ENCODE results near the gene CENPF. TPM values are rescaled to one million over a fixed set of nuclear protein-coding genes. Genes with fewer than 3 reads are reported as not detected.

CENPF gene
- total and polyA plus RNA-seq, 9 of the 15 experiments (the other 6 are each of a cell fraction or from before 2014, with no cell fraction given), result 50.6 to 180 (median 98.3) TPM

DNA sequence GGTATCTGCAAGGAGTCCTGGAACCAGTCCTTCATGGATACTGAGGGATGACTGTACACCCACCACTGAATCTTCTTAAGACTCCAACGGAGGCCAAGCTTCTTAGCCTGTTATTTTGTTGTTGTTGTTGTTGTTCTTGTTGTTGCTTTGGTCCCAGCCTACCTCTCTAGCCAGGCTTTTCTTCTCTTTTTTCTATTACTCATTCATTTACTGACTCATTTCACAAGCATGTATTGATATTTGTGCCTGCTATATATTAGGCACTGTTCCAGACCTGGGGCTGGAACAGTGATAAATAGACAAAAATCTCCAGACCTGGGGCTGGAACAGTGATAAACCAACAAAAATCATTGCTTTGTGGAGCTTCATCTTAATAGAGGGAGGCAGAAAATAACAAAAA is 20.4 kb downstream of the CENPF start (continued):
- TF ChIP-seq, protein P1, sequence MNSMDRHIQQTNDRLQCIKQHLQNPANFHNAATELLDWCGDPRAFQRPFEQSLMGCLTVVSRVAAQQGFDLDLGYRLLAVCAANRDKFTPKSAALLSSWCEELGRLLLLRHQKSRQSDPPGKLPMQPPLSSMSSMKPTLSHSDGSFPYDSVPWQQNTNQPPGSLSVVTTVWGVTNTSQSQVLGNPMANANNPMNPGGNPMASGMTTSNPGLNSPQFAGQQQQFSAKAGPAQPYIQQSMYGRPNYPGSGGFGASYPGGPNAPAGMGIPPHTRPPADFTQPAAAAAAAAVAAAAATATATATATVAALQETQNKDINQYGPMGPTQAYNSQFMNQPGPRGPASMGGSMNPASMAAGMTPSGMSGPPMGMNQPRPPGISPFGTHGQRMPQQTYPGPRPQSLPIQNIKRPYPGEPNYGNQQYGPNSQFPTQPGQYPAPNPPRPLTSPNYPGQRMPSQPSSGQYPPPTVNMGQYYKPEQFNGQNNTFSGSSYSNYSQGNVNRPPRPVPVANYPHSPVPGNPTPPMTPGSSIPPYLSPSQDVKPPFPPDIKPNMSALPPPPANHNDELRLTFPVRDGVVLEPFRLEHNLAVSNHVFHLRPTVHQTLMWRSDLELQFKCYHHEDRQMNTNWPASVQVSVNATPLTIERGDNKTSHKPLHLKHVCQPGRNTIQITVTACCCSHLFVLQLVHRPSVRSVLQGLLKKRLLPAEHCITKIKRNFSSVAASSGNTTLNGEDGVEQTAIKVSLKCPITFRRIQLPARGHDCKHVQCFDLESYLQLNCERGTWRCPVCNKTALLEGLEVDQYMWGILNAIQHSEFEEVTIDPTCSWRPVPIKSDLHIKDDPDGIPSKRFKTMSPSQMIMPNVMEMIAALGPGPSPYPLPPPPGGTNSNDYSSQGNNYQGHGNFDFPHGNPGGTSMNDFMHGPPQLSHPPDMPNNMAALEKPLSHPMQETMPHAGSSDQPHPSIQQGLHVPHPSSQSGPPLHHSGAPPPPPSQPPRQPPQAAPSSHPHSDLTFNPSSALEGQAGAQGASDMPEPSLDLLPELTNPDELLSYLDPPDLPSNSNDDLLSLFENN (IDR thresholded peaks at IDR 0.05; ENCODE audit: low read depth in 2 of 2, low read length in 2 of 2), result no peak
- TF ChIP-seq HNRNPL (IDR thresholded peaks at IDR 0.05; ENCODE audit: low read depth, low read length) (no peak), ZNF124 (CRISPR knock-in tag; IDR thresholded peaks at IDR 0.05) (no peak), ZNF3 (CRISPR knock-in tag; IDR thresholded peaks at IDR 0.05) (no peak), TBL1XR1 (IDR thresholded peaks at IDR 0.05; ENCODE audit: low read length in 2 of 2) (no peak)
- TF ChIP-seq, protein P2, sequence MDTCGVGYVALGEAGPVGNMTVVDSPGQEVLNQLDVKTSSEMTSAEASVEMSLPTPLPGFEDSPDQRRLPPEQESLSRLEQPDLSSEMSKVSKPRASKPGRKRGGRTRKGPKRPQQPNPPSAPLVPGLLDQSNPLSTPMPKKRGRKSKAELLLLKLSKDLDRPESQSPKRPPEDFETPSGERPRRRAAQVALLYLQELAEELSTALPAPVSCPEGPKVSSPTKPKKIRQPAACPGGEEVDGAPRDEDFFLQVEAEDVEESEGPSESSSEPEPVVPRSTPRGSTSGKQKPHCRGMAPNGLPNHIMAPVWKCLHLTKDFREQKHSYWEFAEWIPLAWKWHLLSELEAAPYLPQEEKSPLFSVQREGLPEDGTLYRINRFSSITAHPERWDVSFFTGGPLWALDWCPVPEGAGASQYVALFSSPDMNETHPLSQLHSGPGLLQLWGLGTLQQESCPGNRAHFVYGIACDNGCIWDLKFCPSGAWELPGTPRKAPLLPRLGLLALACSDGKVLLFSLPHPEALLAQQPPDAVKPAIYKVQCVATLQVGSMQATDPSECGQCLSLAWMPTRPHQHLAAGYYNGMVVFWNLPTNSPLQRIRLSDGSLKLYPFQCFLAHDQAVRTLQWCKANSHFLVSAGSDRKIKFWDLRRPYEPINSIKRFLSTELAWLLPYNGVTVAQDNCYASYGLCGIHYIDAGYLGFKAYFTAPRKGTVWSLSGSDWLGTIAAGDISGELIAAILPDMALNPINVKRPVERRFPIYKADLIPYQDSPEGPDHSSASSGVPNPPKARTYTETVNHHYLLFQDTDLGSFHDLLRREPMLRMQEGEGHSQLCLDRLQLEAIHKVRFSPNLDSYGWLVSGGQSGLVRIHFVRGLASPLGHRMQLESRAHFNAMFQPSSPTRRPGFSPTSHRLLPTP (IDR thresholded peaks at IDR 0.05; ENCODE audit: borderline replicate concordance, extremely low read depth, insufficient read length), result no peak
- TF ChIP-seq, protein P3, sequence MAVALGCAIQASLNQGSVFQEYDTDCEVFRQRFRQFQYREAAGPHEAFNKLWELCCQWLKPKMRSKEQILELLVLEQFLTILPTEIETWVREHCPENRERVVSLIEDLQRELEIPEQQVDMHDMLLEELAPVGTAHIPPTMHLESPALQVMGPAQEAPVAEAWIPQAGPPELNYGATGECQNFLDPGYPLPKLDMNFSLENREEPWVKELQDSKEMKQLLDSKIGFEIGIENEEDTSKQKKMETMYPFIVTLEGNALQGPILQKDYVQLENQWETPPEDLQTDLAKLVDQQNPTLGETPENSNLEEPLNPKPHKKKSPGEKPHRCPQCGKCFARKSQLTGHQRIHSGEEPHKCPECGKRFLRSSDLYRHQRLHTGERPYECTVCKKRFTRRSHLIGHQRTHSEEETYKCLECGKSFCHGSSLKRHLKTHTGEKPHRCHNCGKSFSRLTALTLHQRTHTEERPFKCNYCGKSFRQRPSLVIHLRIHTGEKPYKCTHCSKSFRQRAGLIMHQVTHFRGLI (CRISPR knock-in tag; IDR thresholded peaks at IDR 0.05), result no peak
- TF ChIP-seq, protein P4, sequence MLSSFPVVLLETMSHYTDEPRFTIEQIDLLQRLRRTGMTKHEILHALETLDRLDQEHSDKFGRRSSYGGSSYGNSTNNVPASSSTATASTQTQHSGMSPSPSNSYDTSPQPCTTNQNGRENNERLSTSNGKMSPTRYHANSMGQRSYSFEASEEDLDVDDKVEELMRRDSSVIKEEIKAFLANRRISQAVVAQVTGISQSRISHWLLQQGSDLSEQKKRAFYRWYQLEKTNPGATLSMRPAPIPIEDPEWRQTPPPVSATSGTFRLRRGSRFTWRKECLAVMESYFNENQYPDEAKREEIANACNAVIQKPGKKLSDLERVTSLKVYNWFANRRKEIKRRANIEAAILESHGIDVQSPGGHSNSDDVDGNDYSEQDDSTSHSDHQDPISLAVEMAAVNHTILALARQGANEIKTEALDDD (IDR thresholded peaks at IDR 0.05), result no peak
- TF ChIP-seq, protein P5, sequence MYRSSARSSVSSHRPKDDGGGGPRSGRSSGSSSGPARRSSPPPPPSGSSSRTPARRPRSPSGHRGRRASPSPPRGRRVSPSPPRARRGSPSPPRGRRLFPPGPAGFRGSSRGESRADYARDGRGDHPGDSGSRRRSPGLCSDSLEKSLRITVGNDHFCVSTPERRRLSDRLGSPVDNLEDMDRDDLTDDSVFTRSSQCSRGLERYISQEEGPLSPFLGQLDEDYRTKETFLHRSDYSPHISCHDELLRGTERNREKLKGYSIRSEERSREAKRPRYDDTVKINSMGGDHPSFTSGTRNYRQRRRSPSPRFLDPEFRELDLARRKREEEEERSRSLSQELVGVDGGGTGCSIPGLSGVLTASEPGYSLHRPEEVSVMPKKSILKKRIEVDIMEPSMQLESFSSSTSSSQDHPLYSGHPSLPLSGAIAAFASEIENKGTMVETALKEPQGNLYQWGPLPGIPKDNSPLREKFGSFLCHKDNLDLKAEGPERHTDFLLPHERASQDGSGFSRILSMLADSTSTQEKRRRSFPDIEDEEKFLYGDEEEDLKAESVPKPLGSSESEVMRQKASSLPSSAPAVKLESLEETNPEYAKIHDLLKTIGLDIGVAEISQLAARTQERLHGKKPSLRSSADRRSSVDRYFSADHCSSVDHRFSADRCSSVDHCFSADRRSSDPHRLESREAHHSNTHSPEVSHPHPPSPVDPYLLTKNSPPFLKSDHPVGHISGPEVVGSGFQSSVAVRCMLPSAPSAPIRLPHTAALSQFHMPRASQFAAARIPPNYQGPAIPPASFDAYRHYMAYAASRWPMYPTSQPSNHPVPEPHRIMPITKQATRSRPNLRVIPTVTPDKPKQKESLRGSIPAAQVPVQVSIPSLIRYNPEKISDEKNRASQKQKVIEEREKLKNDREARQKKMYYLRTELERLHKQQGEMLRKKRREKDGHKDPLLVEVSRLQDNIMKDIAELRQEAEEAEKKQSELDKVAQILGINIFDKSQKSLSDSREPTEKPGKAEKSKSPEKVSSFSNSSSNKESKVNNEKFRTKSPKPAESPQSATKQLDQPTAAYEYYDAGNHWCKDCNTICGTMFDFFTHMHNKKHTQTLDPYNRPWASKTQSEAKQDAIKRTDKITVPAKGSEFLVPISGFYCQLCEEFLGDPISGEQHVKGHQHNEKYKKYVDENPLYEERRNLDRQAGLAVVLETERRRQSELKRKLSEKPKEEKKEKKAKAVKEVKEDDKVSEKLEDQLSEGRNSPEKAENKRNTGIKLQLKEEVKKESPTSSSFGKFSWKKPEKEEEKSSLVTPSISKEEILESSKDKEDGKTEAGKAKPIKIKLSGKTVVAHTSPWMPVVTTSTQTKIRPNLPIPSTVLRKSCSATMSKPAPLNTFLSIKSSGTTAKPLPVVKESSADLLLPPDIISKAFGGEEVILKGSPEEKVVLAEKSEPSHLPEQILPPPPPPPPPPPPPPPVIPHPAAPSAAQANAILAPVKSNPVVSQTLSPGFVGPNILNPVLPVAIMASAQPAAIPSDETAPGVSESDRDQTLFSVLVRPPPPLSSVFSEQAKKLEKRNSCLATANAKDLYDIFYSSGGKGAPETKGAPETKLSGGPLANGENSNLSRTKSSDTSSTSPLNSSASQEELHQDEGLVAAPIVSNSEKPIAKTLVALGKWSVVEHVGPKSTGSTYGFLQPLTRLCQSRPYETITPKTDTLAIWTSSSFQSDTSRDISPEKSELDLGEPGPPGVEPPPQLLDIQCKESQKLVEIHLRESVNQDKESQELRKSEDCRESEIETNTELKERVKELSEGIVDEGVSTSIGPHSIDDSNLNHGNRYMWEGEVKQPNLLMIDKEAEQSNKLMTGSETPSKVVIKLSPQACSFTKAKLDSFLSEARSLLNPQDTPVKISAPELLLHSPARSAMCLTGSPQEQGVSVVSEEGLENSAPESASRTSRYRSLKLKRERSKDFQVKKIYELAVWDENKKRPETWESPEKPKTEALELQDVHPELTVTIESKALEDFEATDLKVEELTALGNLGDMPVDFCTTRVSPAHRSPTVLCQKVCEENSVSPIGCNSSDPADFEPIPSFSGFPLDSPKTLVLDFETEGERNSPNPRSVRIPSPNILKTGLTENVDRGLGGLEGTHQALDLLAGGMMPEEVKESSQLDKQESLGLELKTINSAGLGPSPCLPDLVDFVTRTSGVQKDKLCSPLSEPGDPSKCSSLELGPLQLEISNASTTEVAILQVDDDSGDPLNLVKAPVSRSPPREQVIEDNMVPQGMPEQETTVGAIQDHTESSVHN (IDR thresholded peaks at IDR 0.05; ENCODE audit: borderline replicate concordance in 1 of 2, low read depth in 1 of 2), result no peak
